K562 treated with DMSO at 1 percent for 4 hours (cell line): ENCODE results near the gene SPEM1. TPM values are rescaled to one million over a fixed set of nuclear protein-coding genes. Genes with fewer than 3 reads are reported as not detected.

Experiments
- total RNA-seq: library from RNA; unstranded; fragments of 300-600 nt; gene quantifications from 2 replicates; pipeline ENCODE4 v1.2.3, GENCODE V29; 2022; ENCODE audit not compliant: insufficient read depth

Gene SPEM1
- not detected in 2 replicates for total RNA-seq

GRCh38 chr17:7419819-7420610 is at the start of gene SPEM1:
SPEM1 (plus strand) TSS chr17:7420324; CDS start chr17:7420385, 61 bp downstream.

GRCh38 chr17:7380855-7381683 is 39.1 kb upstream of the SPEM1 start, which contains the start of gene TNK1:
TNK1 (plus strand) TSS chr17:7381089; CDS start chr17:7382927, 1,838 bp downstream.

GRCh38 chr17:7394452-7395191 is 25.5 kb upstream of the SPEM1 start, which contains the start of gene PLSCR3:
PLSCR3 (minus strand) TSS chr17:7394525; CDS start chr17:7394110, 415 bp downstream.

GRCh38 chr17:7403977-7404736 is 16.0 kb upstream of the SPEM1 start, which contains the start of gene TMEM256:
TMEM256 (minus strand) TSS chr17:7404097; CDS start chr17:7404084, 13 bp downstream.

GRCh38 chr17:7407485-7408251 is 12.5 kb upstream of the SPEM1 start, which contains the start of gene NLGN2:
NLGN2 (plus strand) TSS chr17:7407845; CDS start chr17:7408256, 411 bp downstream.

GRCh38 chr17:7425316-7425715 is 5.2 kb downstream of the SPEM1 start, which contains the start of gene SPEM2:
SPEM2 (plus strand) TSS chr17:7425616; CDS start chr17:7425689, 73 bp downstream.

GRCh38 chr17:7428557-7428956 is 8.4 kb downstream of the SPEM1 start, which contains the start of gene SPEM3:
SPEM3 (plus strand) TSS chr17:7428857; CDS start chr17:7428903, 46 bp downstream.

GRCh38 chr17:7439462-7440112 is 19.5 kb downstream of the SPEM1 start, which contains the start of gene FGF11:
FGF11 (plus strand) TSS chr17:7439512; CDS start chr17:7439621, 109 bp downstream.

GRCh38 chr17:7444682-7445618 is 24.8 kb downstream of the SPEM1 start, which contains the start of gene CHRNB1:
CHRNB1 (plus strand) TSS chr17:7445061; CDS start chr17:7445128, 67 bp downstream.

Other genes starting within 250 kb of the SPEM1 start
- 0.52 TPM in 1 of 2 replicates, not detected in the other for gene ASGR1, start 241.0 kb upstream of the SPEM1 start, total RNA-seq
- 5.6 and 7.8 TPM in 2 replicates for gene DLG4, start 200.5 kb upstream of the SPEM1 start, total RNA-seq
- gene ACADVL, start 200.4 kb upstream of the SPEM1 start, total RNA-seq, result 284 and 290 TPM in 2 replicates
- gene DVL2, start 185.8 kb upstream of the SPEM1 start, total RNA-seq, result 46.3 and 47.3 TPM in 2 replicates
- 11.3 and 15.0 TPM in 2 replicates for gene PHF23, start 180.9 kb upstream of the SPEM1 start, total RNA-seq
- gene GABARAP, start 177.9 kb upstream of the SPEM1 start, total RNA-seq, result 256 and 265 TPM in 2 replicates
- gene CTDNEP1, start 168.6 kb upstream of the SPEM1 start, total RNA-seq, result 77.2 and 80.6 TPM in 2 replicates
- gene ELP5, start 168.1 kb upstream of the SPEM1 start, total RNA-seq, result 46.9 and 57.4 TPM in 2 replicates
- 20.0 and 29.2 TPM in 2 replicates for gene CLDN7, start 157.8 kb upstream of the SPEM1 start, total RNA-seq
- 0.82 TPM in 1 of 2 replicates, not detected in the other for gene SLC2A4, start 138.6 kb upstream of the SPEM1 start, total RNA-seq
- not detected in 2 replicates for gene YBX2, start 125.7 kb upstream of the SPEM1 start, total RNA-seq
- 354 and 384 TPM in 2 replicates for gene EIF5A, start 112.7 kb upstream of the SPEM1 start, total RNA-seq
- 45.5 and 46.9 TPM in 2 replicates for gene GPS2, start 105.0 kb upstream of the SPEM1 start, total RNA-seq
- 8.2 and 13.1 TPM in 2 replicates for gene NEURL4, start 91.0 kb upstream of the SPEM1 start, total RNA-seq
- 4.5 and 5.4 TPM in 2 replicates for gene ACAP1, start 83.8 kb upstream of the SPEM1 start, total RNA-seq
- 3.2 and 4.3 TPM in 2 replicates for gene KCTD11, start 68.2 kb upstream of the SPEM1 start, total RNA-seq
- gene TMEM95, start 65.2 kb upstream of the SPEM1 start, total RNA-seq, result not detected in 2 replicates
- gene TNK1, start 39.2 kb upstream of the SPEM1 start, total RNA-seq, result 7.3 and 8.2 TPM in 2 replicates
- gene PLSCR3, start 25.8 kb upstream of the SPEM1 start, total RNA-seq, result 7.7 and 10.7 TPM in 2 replicates
- 43.4 and 70.5 TPM in 2 replicates for gene TMEM256, start 16.2 kb upstream of the SPEM1 start, total RNA-seq
- gene NLGN2, start 12.5 kb upstream of the SPEM1 start, total RNA-seq, result 7.1 and 11.9 TPM in 2 replicates
- gene SPEM2, start 5.3 kb downstream of the SPEM1 start, total RNA-seq, result not detected in 2 replicates
- gene SPEM3, start 8.5 kb downstream of the SPEM1 start, total RNA-seq, result not detected in 2 replicates
- 6.8 and 6.9 TPM in 2 replicates for gene TMEM102, start 15.1 kb downstream of the SPEM1 start, total RNA-seq
- 5.7 and 9.0 TPM in 2 replicates for gene FGF11, start 19.2 kb downstream of the SPEM1 start, total RNA-seq
- 8.1 and 9.3 TPM in 2 replicates for gene CHRNB1, start 24.7 kb downstream of the SPEM1 start, total RNA-seq
- 3.2 TPM in 2 replicates for gene ZBTB4, start 59.3 kb downstream of the SPEM1 start, total RNA-seq
- not detected in 2 replicates for gene SLC35G6, start 61.1 kb downstream of the SPEM1 start, total RNA-seq
- 59.8 and 69.8 TPM in 2 replicates for gene POLR2A, start 64.0 kb downstream of the SPEM1 start, total RNA-seq
- gene TNFSF12, start 128.7 kb downstream of the SPEM1 start, total RNA-seq, result 1.7 and 2.1 TPM in 2 replicates
- 1.0 and 1.9 TPM in 2 replicates for gene TNFSF13, start 138.4 kb downstream of the SPEM1 start, total RNA-seq
- 36.6 and 40.6 TPM in 2 replicates for gene SENP3, start 141.6 kb downstream of the SPEM1 start, total RNA-seq
- 45.7 and 47.2 TPM in 2 replicates for gene CD68, start 159.3 kb downstream of the SPEM1 start, total RNA-seq
- gene MPDU1, start 163.5 kb downstream of the SPEM1 start, total RNA-seq, result 82.7 and 83.4 TPM in 2 replicates
- 4.0 and 8.5 TPM in 2 replicates for gene SOX15, start 169.8 kb downstream of the SPEM1 start, total RNA-seq
- gene FXR2, start 194.6 kb downstream of the SPEM1 start, total RNA-seq, result 40.7 and 49.2 TPM in 2 replicates
- 29.5 and 43.0 TPM in 2 replicates for gene SAT2, start 207.5 kb downstream of the SPEM1 start, total RNA-seq
- not detected in 2 replicates for gene SHBG, start 209.8 kb downstream of the SPEM1 start, total RNA-seq
- 2.0 and 3.5 TPM in 2 replicates for gene ATP1B2, start 230.6 kb downstream of the SPEM1 start, total RNA-seq